Kidney (tissue), 14 donors: ENCODE measurements around the gene PAX5. TPM values are rescaled to one million over a fixed set of nuclear protein-coding genes. Genes with fewer than 3 reads are reported as not detected.

ENCODE experiments used
- DNase-seq, 5 donors: peaks; one replicate each; pipeline ENCODE4 v3.0.0-alpha.2; 2013 to 2020
- FAIRE-seq: peaks from 2 replicates; lab custom pipeline; 2012; peaks lifted over from hg19 to GRCh38; lab: Jason Lieb, UNC
- H3K27ac ChIP-seq, 2 donors: one replicate each; pipeline ENCODE4 v1.7.0; 2013; ENCODE audit warnings: low read depth in 2 of 2, low read length in 2 of 2, inconsistent platforms in 1 of 2
- H3K27me3 ChIP-seq: one replicate; pipeline ENCODE4 v1.7.1; 2013; ENCODE audit warnings: low read length, inconsistent platforms; ENCODE audit not compliant: control insufficient read depth, insufficient read depth
- H3K36me3 ChIP-seq, 3 donors: one replicate each; pipeline versions ENCODE4 v1.7.0 to v1.7.1; 2013; ENCODE audit warnings: low read length in 3 of 3, control low read depth in 1 of 3, inconsistent platforms in 1 of 3; ENCODE audit not compliant: insufficient read depth in 3 of 3, control insufficient read depth in 2 of 3
- H3K4me1 ChIP-seq, 3 donors: one replicate each; pipeline versions ENCODE4 v1.7.0 to v1.7.1; 2013; ENCODE audit warnings: low read length in 3 of 3, inconsistent platforms in 1 of 3, low read depth in 1 of 3; ENCODE audit not compliant: control insufficient read depth in 2 of 3, insufficient read depth in 2 of 3
- H3K4me3 ChIP-seq, 3 donors: one replicate each; pipeline versions ENCODE4 v1.7.0 to v1.8.1; 2013; ENCODE audit warnings: low read length in 3 of 3, control low read depth in 1 of 3, inconsistent platforms in 1 of 3
- H3K9ac ChIP-seq, 3 donors: one replicate each; pipeline versions ENCODE4 v1.7.0 to v1.7.1; 2013; ENCODE audit warnings: low read length in 3 of 3, control low read depth in 1 of 3, inconsistent platforms in 1 of 3
- H3K9me3 ChIP-seq, 3 donors: one replicate each; pipeline versions ENCODE4 v1.7.0 to v1.7.1; 2013; ENCODE audit warnings: low read length in 3 of 3, control low read depth in 1 of 3, inconsistent platforms in 1 of 3; ENCODE audit not compliant: control insufficient read depth in 2 of 3, insufficient read depth in 1 of 3
- intact Hi-C: fragments of 100-400 bp; cut with DNase I; formaldehyde crosslinking; loops from one replicate; pipeline ENCODE4 v1.11.1; 2022
- polyA plus RNA-seq: library from polyadenylated mRNA; stranded (reverse); fragments of 350-450 nt; fragmentation: Illumina TruSeq; extraction: RNeasy Lipid Tissue Mini Kit (QIAGEN cat#74804); gene quantifications from one replicate; pipeline ENCODE4 v1.2.3, GENCODE V29; 2014; ENCODE audit warnings: low read depth, low replicate concordance; ENCODE audit not compliant: insufficient read depth
- total RNA-seq: library from RNA; stranded (reverse); fragmentation: NEBNext Ultra II Directional; extraction: Animal tissue kit (Norgen Biotek cat#: 25700); gene quantifications from one replicate; pipeline ENCODE4 v1.2.1, GENCODE V29; 2021
- TF ChIP-seq, protein P1 (sequence below): IDR thresholded peaks from 3 replicates; pipeline ENCODE4 v1.5.1; 2012; ENCODE audit warnings: mild to moderate bottlenecking, moderate library complexity, borderline replicate concordance; ENCODE audit not compliant: insufficient read depth; ENCODE audit errors: extremely low read depth
- donor health status: control.
- donor health status: control.
- donor health status: control.
- donor health status: control.
- donor health status: control.
- donor health status: DM: yes; HTN: yes; CAD: no.
- donor health status: Normal renal cell carcinoma (clear cell type).

PAX5 gene
- total and polyA plus RNA-seq, 2 donors from 2014 or later, result 2.7 TPM; not detected in 1

DNA sequence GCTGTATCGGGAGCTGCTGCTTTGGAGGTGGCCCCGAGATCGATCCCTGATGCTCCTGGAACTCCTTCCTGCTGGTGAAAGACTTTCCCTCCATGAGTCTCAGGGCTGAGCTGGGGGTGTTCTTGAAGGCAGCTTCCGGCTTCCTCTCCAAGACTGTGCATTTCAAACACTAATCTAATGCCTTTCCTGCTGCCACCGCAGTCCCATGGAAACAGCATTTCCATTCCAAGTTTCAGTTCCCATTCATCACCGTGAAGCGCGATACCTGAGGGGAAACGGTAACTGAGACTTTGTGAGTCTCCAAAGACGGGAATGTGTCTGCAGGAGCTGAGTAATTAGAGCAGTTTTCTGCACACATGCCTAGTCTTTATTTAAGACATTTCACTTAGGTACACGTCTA lies 230.1 kb downstream of the PAX5 start:
- no peak overlapping the region for H3K4me3 ChIP-seq
- FAIRE-seq (no peak), DNase-seq (peak in 3 of 5 donors; percentile 25 to 57 (median 56))
- intact Hi-C loops, result no loop called here
- H3K27ac ChIP-seq, result no peak overlapping the region
- no peak overlapping the region for H3K9ac ChIP-seq
- TF ChIP-seq, protein P1, sequence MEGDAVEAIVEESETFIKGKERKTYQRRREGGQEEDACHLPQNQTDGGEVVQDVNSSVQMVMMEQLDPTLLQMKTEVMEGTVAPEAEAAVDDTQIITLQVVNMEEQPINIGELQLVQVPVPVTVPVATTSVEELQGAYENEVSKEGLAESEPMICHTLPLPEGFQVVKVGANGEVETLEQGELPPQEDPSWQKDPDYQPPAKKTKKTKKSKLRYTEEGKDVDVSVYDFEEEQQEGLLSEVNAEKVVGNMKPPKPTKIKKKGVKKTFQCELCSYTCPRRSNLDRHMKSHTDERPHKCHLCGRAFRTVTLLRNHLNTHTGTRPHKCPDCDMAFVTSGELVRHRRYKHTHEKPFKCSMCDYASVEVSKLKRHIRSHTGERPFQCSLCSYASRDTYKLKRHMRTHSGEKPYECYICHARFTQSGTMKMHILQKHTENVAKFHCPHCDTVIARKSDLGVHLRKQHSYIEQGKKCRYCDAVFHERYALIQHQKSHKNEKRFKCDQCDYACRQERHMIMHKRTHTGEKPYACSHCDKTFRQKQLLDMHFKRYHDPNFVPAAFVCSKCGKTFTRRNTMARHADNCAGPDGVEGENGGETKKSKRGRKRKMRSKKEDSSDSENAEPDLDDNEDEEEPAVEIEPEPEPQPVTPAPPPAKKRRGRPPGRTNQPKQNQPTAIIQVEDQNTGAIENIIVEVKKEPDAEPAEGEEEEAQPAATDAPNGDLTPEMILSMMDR, result no peak
- no peaks in the 10 kb centered on the region for H3K4me1 ChIP-seq
- H3K36me3 ChIP-seq, result no peaks in the 10 kb centered on the region
- no peaks in the 10 kb centered on the region for H3K27me3 ChIP-seq
- peaks cover 0 to 4% (median 0%) of the 10 kb centered on the region in 3 donors for H3K9me3 ChIP-seq

DNA sequence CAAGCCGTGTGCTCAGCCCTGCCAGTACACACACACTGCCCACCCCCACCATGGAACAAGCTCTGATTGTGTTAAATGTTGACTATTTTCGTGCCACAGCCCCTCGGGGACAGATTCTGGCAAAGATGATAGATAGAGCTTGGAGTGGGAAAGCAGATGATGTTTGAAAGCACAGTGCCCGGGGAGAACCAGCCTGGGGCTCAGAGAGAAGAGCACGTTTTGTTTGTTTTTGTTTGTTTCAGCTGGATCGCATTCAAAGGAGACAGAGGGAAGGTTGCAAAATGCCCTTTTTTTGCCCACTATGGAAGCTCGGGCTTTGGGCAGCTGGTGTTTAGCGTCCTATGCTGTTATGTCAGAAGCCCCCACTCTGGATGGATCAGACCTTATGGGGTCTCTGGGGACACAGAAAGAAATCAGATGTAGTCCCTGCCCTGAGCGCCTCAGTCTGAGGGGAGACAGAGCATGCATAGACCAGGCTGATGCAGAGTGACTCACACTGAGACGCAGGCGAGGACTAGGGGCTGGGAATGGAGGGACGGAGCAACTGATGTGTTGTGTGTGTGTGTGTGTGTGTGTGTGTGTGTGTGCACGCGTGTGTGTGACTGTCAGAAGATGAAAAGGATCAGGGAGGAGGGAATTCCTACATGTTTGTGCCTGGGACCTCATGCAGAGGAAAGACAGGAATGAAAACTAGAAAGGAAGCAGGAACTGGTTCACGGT lies 231.7 kb downstream of the PAX5 start:
- no peaks in the 10 kb centered on the region for H3K27me3 ChIP-seq
- intact Hi-C loops, result no loop called here
- DNase-seq, result peak in 1 of 5 donors; percentile 38
- H3K4me3 ChIP-seq, result no peak overlapping the region
- H3K27ac ChIP-seq, result no peak overlapping the region
- H3K9ac ChIP-seq, result no peak overlapping the region
- peaks cover 0 to 4% (median 0%) of the 10 kb centered on the region in 3 donors for H3K9me3 ChIP-seq
- H3K36me3 ChIP-seq, result no peaks in the 10 kb centered on the region
- TF ChIP-seq, protein P1, result no peak
- no peak for FAIRE-seq
- no peaks in the 10 kb centered on the region for H3K4me1 ChIP-seq

DNA sequence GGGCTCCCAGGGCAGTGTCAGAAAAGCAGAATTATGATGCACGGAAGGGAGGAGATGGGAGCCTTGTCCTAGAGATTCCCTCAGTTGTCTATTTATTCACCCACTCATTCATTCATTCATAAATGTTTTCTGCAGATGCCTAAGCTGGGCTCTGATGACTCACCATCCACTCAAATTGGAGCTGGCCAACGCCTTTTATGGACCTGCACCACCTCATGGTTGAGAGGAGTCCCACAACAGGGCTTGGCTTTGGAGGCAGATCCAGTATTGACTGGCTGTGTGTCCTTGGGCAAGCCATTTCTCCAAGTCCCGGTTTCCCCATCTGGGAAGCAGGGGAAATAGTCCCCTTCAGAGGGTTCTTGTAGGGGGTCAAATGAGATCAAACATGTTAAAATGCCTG lies 233.6 kb downstream of the PAX5 start:
- H3K4me3 ChIP-seq, result no peak overlapping the region
- H3K36me3 ChIP-seq, result no peaks in the 10 kb centered on the region
- no peak overlapping the region for H3K27ac ChIP-seq
- TF ChIP-seq, protein P1, result no peak
- intact Hi-C loops, result no loop called here
- no peaks in the 10 kb centered on the region for H3K27me3 ChIP-seq
- no peak overlapping the region for H3K9ac ChIP-seq
- DNase-seq, result peak in 1 of 5 donors; percentile 13
- no peaks in the 10 kb centered on the region for H3K4me1 ChIP-seq
- FAIRE-seq, result no peak
- H3K9me3 ChIP-seq, result peaks cover 0 to 4% (median 0%) of the 10 kb centered on the region in 3 donors
